Neural progenitor cell (in vitro differentiated cells): ENCODE measurements around the gene SKA3. TPM values are rescaled to one million over a fixed set of nuclear protein-coding genes. Genes with fewer than 3 reads are reported as not detected.
"Not testable (repeated sequence)": the region's sequence is repeated elsewhere in the genome, so short reads cannot be mapped to it uniquely, and the experiment has no call there.

ENCODE experiments used
- DNase-seq: peaks from one replicate; pipeline ENCODE4 v3.0.0-alpha.2; 2016; ENCODE audit warnings: low spot score
- H2AFZ ChIP-seq: fragments of 200-600 bp; sonication (generic); replicated peaks from 2 replicates; pipeline ENCODE4 v1.6.1; 2016; ENCODE audit warnings: antibody characterized with exemption
- H3F3A ChIP-seq: fragments of 200-600 bp; sonication (generic); 2 replicates; pipeline ENCODE4 v1.6.1; 2016; ENCODE audit warnings: antibody characterized with exemption, low read depth
- H3K27ac ChIP-seq: fragments of 200-600 bp; sonication (generic); 2 replicates; pipeline ENCODE4 v1.5.1; 2016; ENCODE audit warnings: mild to moderate bottlenecking
- H3K27me3 ChIP-seq: fragments of 200-600 bp; sonication (generic); 2 replicates; pipeline ENCODE4 v1.6.1; 2016; ENCODE audit warnings: mild to moderate bottlenecking, moderate library complexity
- H3K36me3 ChIP-seq: fragments of 200-600 bp; sonication (generic); 2 replicates; pipeline ENCODE4 v1.5.1; 2016
- H3K4me1 ChIP-seq: fragments of 200-600 bp; sonication (generic); 2 replicates; pipeline ENCODE4 v1.6.1; 2016; ENCODE audit warnings: mixed run types
- H3K4me2 ChIP-seq: fragments of 200-600 bp; sonication (generic); 2 replicates; pipeline ENCODE4 v1.6.1; 2016
- H3K4me3 ChIP-seq: fragments of 200-600 bp; sonication (generic); 2 replicates; pipeline ENCODE4 v1.5.1; 2016
- H3K79me2 ChIP-seq: fragments of 200-600 bp; sonication (generic); 2 replicates; pipeline ENCODE4 v1.6.1; 2016; ENCODE audit warnings: low read depth
- H3K9ac ChIP-seq: fragments of 200-600 bp; sonication (generic); 2 replicates; pipeline ENCODE4 v1.6.1; 2016
- H3K9me3 ChIP-seq: fragments of 200-600 bp; sonication (generic); 2 replicates; pipeline ENCODE4 v1.5.1; 2016; ENCODE audit warnings: low read depth
- H4K20me1 ChIP-seq: fragments of 200-600 bp; sonication (generic); 2 replicates; pipeline ENCODE4 v1.6.1; 2016; ENCODE audit warnings: low read depth
- H3K27ac Mint-ChIP-seq: 3 replicates; pipeline ENCODE4 v1.8.0; 2021; ENCODE audit warnings: mixed read lengths
- H3K27me3 Mint-ChIP-seq: 2 replicates; pipeline ENCODE4 v1.8.0; 2022; ENCODE audit warnings: low read depth, mild to moderate bottlenecking, inconsistent platforms, moderate library complexity, mixed read lengths; ENCODE audit not compliant: insufficient read depth
- H3K36me3 Mint-ChIP-seq: 3 replicates; pipeline ENCODE4 v1.8.0; 2021; ENCODE audit warnings: mixed read lengths
- H3K4me1 Mint-ChIP-seq: 3 replicates; pipeline ENCODE4 v1.8.0; 2021; ENCODE audit warnings: mixed read lengths
- H3K4me3 Mint-ChIP-seq: 3 replicates; pipeline ENCODE4 v1.8.0; 2021; ENCODE audit warnings: mild to moderate bottlenecking, moderate library complexity, mixed read lengths
- H3K9me3 Mint-ChIP-seq: 3 replicates; pipeline ENCODE4 v1.8.0; 2020; ENCODE audit warnings: mixed read lengths
- CTCF ChIP-seq: fragments of 200-600 bp; sonication (generic); IDR thresholded peaks from 2 replicates; pipeline ENCODE4 v1.5.1; 2017; ENCODE audit warnings: antibody characterized with exemption, mild to moderate bottlenecking
- EZH2 ChIP-seq: fragments of 200-600 bp; sonication (generic); IDR thresholded peaks from 2 replicates; pipeline ENCODE4 v1.6.1; 2017; ENCODE audit warnings: antibody characterized with exemption, mild to moderate bottlenecking, moderate library complexity
- EZH2phosphoT487 ChIP-seq: fragments of 200-600 bp; sonication (generic); IDR thresholded peaks from 2 replicates; pipeline ENCODE4 v1.6.1; 2017; ENCODE audit warnings: antibody characterized with exemption
- total RNA-seq: library from RNA; depleted of rRNA; stranded (reverse); fragments of >200 nt; gene quantifications from 2 replicates; pipeline ENCODE4 v1.2.3, GENCODE V29; 2015; ENCODE audit warnings: low replicate concordance

SKA3 gene
- 39.8 and 74.7 TPM in 2 replicates for total RNA-seq

- Histone ChIP-seq H3K27me3 (no peaks in the 10 kb centered on the region), H3K4me2 (peak within 1 kb of the TSS; percentile 89), H3K79me2 (peaks cover 69% of the 10 kb centered on the region), H2AFZ (peak within 1 kb of the TSS; percentile 77), H3K4me3 (peak within 1 kb of the TSS; percentile 72), H3K9ac (peak within 1 kb of the TSS; percentile 85), H3K4me1 (peaks cover 4% of the 10 kb centered on the region), H4K20me1 (peaks cover 5% of the 10 kb centered on the region), H3K9me3 (no peaks in the 10 kb centered on the region), H3K36me3 (no peaks in the 10 kb centered on the region), H3F3A (peaks cover 6% of the 10 kb centered on the region), H3K27ac (peak within 1 kb of the TSS; percentile 90)
- H3K4me1 Mint-ChIP-seq = peaks cover 13% of the 10 kb centered on the region
- no peaks in the 10 kb centered on the region for H3K27me3 Mint-ChIP-seq
- no peaks in the 10 kb centered on the region for H3K9me3 Mint-ChIP-seq
- H3K4me3 Mint-ChIP-seq = peak within 1 kb of the TSS; percentile 97
- H3K36me3 Mint-ChIP-seq = peaks cover 16% of the 10 kb centered on the region
- peak; percentile 98 for DNase-seq
- H3K27ac Mint-ChIP-seq = peak within 1 kb of the TSS; percentile 95
- TF ChIP-seq EZH2 (no peak), EZH2phosphoT487 (peak; percentile 41), CTCF (no peak)
These were observed at the start of gene SKA3, which contains the start of gene MRPL57 for GRCh38 chr13:21176215-21176981. Gene SKA3, minus strand, starts transcription at chr13:21176552. Its CDS starts 75 bp downstream, at chr13:21176477. Gene MRPL57, plus strand, starts transcription at chr13:21176658. Its CDS starts 259 bp downstream, at chr13:21176917.

GRCh38 chr13:21225082-21225481 lies 48.7 kb upstream of the SKA3 start:
- no peaks in the 10 kb centered on the region for H3K36me3 Mint-ChIP-seq
- no peak overlapping the region for H3K27ac ChIP-seq
- H3K9ac ChIP-seq = no peak overlapping the region
- H3K27me3 Mint-ChIP-seq = peaks cover 8% of the 10 kb centered on the region
- no peak overlapping the region for H3K4me3 Mint-ChIP-seq
- no peak overlapping the region for H3K27ac Mint-ChIP-seq
- no peak overlapping the region for H3K4me3 ChIP-seq
- H3K4me2 ChIP-seq = no peak overlapping the region
- H3F3A ChIP-seq = no peaks in the 10 kb centered on the region
- H3K36me3 ChIP-seq = no peaks in the 10 kb centered on the region
- H3K27me3 ChIP-seq = no peaks in the 10 kb centered on the region
- no peak overlapping the region for H2AFZ ChIP-seq
- no peaks in the 10 kb centered on the region for H3K4me1 ChIP-seq
- no peaks in the 10 kb centered on the region for H3K9me3 ChIP-seq
- DNase-seq = no peak
- no peaks in the 10 kb centered on the region for H4K20me1 ChIP-seq
- H3K79me2 ChIP-seq = no peaks in the 10 kb centered on the region
- peaks cover 9% of the 10 kb centered on the region for H3K9me3 Mint-ChIP-seq
- TF ChIP-seq CTCF (no peak), EZH2 (no peak), EZH2phosphoT487 (no peak)
- H3K4me1 Mint-ChIP-seq = no peaks in the 10 kb centered on the region

- peaks cover 8% of the 10 kb centered on the region for H3K27me3 Mint-ChIP-seq
These were observed 44.9 kb upstream of the SKA3 start for GRCh38 chr13:21221268-21221667.

GRCh38 chr13:21219716-21220115 lies 43.4 kb upstream of the SKA3 start:
- H3K9me3 ChIP-seq, H3K9me3 Mint-ChIP-seq, H3K27ac Mint-ChIP-seq, H3F3A ChIP-seq, H3K9ac ChIP-seq, H2AFZ ChIP-seq, H4K20me1 ChIP-seq, H3K4me3 ChIP-seq, H3K36me3 ChIP-seq, H3K4me1 Mint-ChIP-seq, H3K27me3 ChIP-seq, H3K4me1 ChIP-seq, H3K79me2 ChIP-seq, H3K4me2 ChIP-seq, H3K36me3 Mint-ChIP-seq, H3K27ac ChIP-seq, H3K4me3 Mint-ChIP-seq, DNase-seq, H3K27me3 Mint-ChIP-seq: not testable (repeated sequence)

More at GRCh38 chr13:21221268-21221667, 44.9 kb upstream of the SKA3 start:
- H3K36me3 Mint-ChIP-seq = no peaks in the 10 kb centered on the region
- TF ChIP-seq EZH2 = no peak
- no peak for TF ChIP-seq EZH2phosphoT487
- TF ChIP-seq CTCF = no peak
- no peaks in the 10 kb centered on the region for H3F3A ChIP-seq
- H4K20me1 ChIP-seq = no peaks in the 10 kb centered on the region
- no peaks in the 10 kb centered on the region for H3K79me2 ChIP-seq
- H3K4me3 ChIP-seq = no peak overlapping the region
- H2AFZ ChIP-seq = no peak overlapping the region
- no peaks in the 10 kb centered on the region for H3K9me3 ChIP-seq
- H3K36me3 ChIP-seq = no peaks in the 10 kb centered on the region
- H3K4me3 Mint-ChIP-seq = no peak overlapping the region
- no peak overlapping the region for H3K9ac ChIP-seq
- no peak overlapping the region for H3K27ac Mint-ChIP-seq
- H3K4me1 ChIP-seq = no peaks in the 10 kb centered on the region
- H3K4me2 ChIP-seq = no peak overlapping the region
- no peaks in the 10 kb centered on the region for H3K27me3 ChIP-seq
- H3K4me1 Mint-ChIP-seq = no peaks in the 10 kb centered on the region
- no peak overlapping the region for H3K27ac ChIP-seq
- no peak for DNase-seq
- peaks cover 7% of the 10 kb centered on the region for H3K9me3 Mint-ChIP-seq
